GM12875 (cell line): ENCODE data around the gene DGKB.
"Not testable (repeated sequence)": the region's sequence is repeated elsewhere in the genome, so short reads cannot be mapped to it uniquely, and the experiment has no call there.

Experiments
- H3K4me3 ChIP-seq: one replicate; pipeline ENCODE4 v1.5.1; 2011; ENCODE audit warnings: low read depth, low read length, control low read depth
- CTCF ChIP-seq: IDR thresholded peaks from 2 replicates; pipeline ENCODE4 v1.5.1; 2011; ENCODE audit warnings: low read depth, mild to moderate bottlenecking, control low read depth, inconsistent platforms, low read length, moderate library complexity, borderline replicate concordance; ENCODE audit not compliant: insufficient read depth

DGKB gene

DNA sequence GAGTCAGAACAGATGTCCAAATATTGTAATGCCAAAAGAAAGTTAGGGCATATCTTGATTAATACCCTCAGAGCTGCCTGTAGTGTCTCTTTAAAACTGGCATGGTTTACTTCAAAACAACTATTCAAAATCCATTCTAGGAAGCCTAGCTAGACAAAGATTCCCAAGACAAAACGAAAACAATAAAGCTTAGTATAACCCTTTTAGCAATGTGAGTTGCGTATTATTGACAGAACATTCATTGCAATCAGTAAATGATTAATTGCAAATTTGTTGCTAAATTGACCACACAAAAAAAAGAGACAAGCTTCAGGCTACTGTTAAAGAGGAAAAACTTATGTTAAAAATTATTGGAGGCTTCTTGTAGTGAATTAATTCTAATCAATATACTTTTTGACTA, 406.9 kb downstream of the DGKB start:
- H3K4me3 ChIP-seq = no peak overlapping the region
- no peak for TF ChIP-seq CTCF

DNA sequence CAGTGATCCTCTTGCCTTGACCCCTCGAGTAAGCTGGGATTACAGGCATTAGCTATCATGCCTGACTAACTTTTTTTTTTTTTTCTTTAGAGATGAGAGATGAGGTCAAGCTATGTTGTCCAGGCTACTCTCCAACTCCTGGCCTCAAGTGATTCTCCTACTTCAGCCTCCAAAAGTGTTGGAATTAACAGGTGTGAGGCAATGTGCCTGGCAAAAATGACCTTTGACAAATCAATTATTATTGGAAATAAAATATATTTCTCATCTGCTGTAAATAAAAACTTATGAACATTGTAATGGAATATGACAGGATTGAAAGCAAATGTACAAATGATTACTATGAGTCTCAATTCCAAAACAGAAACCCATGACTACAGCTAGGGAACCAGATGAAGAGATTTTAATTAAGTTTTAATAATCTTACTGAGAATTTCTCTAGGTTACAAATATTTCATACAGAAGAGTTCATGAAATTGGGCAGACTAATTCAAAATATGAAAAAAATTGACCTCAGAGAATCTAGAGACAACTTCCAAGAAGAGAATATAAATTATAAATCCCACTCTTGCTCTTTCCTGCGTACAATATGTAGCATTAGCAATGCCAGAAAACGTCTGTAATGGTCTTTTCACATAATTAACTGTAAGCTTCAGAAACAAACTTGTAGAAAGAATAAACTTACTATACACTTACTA, 414.7 kb downstream of the DGKB start:
- no peak overlapping the region for H3K4me3 ChIP-seq
- TF ChIP-seq CTCF = no peak

- TF ChIP-seq CTCF = no peak
- no peak overlapping the region for H3K4me3 ChIP-seq
Measured at GRCh38 chr7:14483663-14484062, 418.9 kb downstream of the DGKB start.

GRCh38 chr7:14480281-14480680, 422.3 kb downstream of the DGKB start:
- no peak overlapping the region for H3K4me3 ChIP-seq
- no peak for TF ChIP-seq CTCF

DNA sequence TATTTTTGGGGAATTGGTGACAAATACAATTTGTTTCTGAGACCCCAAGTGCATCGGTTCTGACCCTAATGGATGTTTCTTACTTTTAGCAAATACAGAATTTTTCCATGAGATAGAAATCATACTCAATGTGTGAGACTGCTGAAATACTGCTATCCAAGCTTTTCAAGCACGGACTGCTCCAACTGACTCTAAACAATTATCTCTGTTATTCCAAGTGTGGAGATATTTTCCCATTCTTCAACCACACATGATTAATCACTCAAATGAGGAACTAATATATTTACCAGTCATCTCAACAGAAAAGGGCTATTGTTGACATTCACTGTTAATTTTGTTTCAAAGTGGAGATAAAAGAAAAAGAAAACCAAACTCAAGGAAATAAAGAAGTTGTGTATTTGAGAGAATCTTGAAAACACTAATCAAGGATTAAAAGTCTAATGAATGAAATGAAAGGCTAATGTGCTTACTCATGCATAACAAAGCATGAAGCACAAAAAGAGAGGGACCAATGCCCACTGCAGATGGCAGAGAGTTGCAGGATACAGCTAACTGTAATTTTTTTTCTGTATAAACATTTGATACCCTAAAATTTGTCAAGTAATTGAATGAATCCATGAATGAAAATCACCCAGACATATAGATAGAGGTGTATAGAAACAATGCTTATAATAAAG, 423.6 kb downstream of the DGKB start:
- TF ChIP-seq CTCF = no peak
- no peak overlapping the region for H3K4me3 ChIP-seq

DNA sequence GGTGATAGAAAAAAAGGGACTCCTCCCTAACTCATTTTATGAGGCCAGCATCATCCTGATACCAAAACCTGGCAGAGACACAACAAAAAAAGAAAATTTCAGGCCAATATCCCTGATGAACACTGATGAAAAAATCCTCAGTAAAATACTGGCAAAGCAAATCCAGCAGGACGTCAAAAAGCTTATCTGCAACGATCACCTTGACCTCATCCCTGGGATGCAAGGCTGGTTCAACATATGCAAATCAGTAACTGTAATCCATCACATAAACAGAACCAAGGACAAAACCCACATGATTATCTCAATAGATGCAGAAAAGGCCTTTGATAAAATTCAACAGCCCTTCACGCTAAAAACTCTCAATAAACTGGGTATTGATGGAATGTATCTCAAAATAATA, 440.8 kb downstream of the DGKB start:
- H3K4me3 ChIP-seq = not testable (repeated sequence)

DNA sequence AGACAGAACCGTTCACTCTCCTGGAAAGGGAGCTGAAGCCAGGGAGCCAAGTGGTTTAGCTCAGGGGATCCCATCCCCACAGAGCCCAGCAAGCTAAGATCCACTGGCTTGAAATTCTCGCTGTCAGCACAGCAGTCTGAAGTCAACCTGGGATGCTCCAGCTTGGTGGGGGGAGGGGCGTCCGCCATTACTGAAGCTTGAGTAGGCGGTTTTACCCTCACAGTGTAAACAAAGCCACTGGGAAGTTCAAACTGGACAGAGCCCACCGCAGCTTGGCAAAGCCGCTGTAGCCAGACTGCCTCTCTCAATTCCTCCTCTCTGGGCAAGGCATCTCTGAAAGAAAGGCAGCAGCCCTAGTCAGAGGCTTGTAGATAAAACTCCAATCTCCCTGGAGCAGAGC, 443.7 kb downstream of the DGKB start:
- H3K4me3 ChIP-seq = not testable (repeated sequence)

GRCh38 chr7:14457568-14458453, 444.7 kb downstream of the DGKB start:
- peak; percentile 62 for TF ChIP-seq CTCF
- H3K4me3 ChIP-seq = no peak overlapping the region
